ENCODE results near the gene GABRA6.
"Not testable (repeated sequence)": the region's sequence is repeated elsewhere in the genome, so short reads cannot be mapped to it uniquely, and the experiment has no call there.

Gene GABRA6

DNA sequence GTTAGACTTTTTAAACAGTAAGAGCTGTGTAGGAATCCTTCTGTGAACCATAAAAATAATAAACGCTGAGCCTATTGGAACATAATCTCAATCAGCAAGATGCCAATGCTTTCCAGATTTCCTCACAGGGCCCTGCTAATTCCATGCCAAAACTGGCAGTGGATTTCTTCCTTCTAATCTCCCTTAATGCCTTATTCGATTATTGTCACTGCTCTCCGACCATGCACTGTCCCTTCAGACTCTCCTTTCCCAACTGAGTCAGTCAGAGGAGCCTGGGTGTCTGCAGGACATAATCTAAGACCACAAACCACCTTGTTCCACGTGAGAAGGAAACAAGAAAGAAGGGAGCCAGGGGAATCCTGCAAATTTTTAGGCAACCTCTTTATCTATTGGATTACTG, at the start of gene GABRA6:
Gene GABRA6, plus strand, starts transcription at position 261 of the 400 bp plus-strand sequence. CDS start 269 bp downstream, outside the sequence.
- in situ Hi-C loops (cut with MboI; ENCODE audit: low sequenced_read_pairs): no loop called here

DNA sequence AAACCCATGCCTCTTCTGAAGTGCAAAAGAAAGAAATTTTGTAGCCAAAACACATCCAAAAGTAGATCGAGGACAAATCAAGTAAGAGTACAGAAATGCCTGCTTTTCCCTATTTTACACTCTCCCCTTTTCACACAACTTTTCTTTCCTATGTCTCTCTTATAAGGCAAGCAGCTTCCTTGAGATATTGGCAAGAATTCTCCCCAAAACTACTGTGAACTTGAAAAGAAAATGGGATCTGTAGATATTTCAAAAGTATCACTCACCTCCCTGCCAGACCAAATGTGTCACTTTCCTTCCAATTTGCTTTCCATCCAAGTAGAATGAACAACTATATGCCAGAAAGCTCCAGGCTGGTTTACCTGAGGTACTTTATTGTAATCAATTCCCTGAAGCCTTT, 47.9 kb upstream of the GABRA6 start:
- in situ Hi-C loops (cut with MboI; ENCODE audit: low sequenced_read_pairs): no loop called here

DNA sequence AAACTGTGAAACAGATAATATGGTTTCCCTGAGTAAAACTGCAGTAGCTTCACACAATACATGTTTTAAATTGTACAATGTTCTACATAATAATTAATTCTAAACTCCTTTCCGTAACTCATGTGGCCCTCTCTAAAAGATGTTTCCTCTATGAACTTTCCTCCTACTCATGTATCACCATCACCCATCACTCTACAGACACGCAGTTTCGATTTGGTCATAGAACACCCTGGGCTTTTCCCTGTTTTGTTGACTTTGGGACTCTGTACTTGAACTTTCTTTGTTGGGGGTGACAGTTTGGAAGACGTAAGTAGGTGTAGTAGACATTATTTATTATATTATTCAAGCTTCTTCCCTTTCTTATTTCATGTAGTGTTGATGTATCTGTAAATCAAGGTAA, 44.1 kb upstream of the GABRA6 start:
- in situ Hi-C loops (cut with MboI; ENCODE audit: low sequenced_read_pairs): no loop called here

DNA sequence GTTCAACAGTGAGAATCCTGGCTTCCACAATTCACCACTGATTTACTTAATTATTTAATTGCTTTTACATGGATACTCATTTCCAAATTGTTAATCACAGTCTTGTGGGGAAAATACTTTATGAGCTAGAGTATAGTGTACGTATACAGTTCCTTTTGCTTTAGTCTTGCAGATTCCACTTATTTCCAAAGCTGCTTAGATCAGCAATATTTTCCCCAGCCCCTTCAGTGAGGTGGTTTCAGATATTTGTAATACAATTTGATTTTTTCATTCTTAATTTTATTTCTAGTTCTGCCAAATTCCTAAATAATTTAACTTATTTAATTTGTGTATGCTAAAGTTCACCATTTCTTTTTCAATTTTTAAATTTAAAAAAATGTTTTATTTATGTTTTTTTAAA, 40.3 kb upstream of the GABRA6 start:
- in situ Hi-C loops (cut with MboI; ENCODE audit: low sequenced_read_pairs): no loop called here

DNA sequence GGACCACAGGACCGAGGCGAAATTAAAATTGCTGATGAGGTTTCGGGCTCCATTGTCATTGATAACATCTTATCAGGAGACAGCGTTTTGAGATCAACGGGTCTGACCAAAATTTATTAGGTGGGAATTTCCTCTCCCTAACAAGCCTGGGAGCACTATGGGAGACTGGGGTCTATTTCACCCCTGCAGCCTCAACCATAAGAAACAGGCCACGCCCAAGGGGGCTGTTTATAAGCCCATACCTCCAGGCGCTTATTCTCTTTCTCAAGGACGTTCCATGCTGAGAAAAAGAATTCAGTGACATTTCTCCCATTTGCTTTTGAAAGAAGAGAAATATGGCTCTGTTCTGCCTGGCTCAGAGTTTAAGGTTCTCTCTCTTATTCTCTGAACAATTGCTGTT, 33.6 kb upstream of the GABRA6 start:
- in situ Hi-C loops (cut with MboI; ENCODE audit: low sequenced_read_pairs): not testable (repeated sequence)

DNA sequence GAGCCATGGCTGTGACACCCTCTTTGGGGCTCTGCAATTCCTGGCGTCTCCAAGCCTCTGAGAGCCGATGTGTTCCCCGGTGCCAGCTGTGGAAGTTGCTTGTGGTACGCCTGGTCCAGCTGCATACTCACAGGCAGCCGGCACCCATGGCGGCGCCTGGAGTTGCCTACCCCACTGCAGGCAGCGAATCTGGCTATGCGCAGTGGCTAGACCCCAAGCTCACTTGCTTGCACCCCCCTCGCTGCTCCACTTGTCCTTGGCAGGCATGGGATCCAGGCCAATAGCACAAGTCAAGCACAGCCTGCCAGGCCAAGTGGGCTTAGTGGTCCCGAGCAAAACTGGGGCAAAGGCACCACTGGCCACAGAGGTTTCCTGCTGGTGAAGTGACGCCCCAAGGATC, 24.7 kb upstream of the GABRA6 start:
- in situ Hi-C loops (cut with MboI; ENCODE audit: low sequenced_read_pairs): no loop called here

DNA sequence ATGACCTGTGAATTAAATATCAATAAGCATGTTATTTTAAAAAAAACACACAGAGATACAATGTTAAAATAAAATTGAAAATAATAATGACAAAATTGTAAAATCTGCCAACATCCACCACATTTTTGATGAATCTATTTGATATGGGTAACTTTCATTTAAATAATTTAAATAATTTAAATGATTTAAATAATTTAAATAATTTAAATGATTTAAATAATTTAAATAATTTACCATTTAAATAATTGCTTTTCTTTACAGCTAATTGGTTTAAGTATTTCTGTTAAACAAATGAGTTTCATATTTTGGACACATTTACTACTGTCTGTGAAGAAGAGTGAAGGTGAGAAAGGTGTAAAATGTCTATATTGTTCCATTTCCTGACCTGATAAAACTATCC, 22.1 kb upstream of the GABRA6 start:
- in situ Hi-C loops (cut with MboI; ENCODE audit: low sequenced_read_pairs): no loop called here

DNA sequence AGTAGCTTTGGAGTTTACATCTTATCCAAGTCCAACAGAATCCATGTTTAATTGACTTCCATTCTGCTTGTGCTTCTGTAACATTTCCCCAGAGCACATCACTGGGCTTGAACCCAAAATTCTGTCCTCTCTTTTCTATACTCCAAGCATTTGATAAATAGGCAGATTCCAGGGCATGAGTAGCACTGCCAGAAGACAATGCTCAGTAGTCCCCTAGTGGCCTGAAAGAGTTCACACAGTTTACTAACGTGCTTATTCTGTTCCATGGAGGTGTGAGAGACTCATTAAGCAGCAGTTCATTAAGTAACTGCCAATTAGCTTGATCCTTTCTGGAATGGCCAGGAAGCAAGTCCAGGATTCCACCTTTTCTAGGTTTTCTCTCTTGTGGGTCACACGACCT, 9.4 kb upstream of the GABRA6 start:
- in situ Hi-C loops (cut with MboI; ENCODE audit: low sequenced_read_pairs): no loop called here

DNA sequence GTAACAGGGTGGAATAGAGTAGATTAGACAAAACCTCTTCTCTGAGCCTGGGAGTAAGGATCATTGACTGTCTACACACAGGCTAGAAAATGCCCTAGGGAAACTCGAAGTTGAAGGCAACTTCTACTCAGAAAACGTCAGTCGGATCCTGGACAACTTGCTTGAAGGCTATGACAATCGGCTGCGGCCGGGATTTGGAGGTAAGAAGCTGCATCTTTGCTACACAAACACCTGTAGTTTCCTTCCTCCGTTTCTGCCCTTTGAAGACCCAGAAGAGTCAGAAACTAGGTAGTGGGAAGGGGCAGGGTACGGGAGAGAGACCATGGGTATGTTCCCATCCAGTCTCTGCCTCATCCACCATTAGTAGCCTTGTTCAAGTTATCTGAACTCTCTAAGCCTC, 628 bp downstream of the GABRA6 start:
- in situ Hi-C loops (cut with MboI; ENCODE audit: low sequenced_read_pairs): no loop called here

DNA sequence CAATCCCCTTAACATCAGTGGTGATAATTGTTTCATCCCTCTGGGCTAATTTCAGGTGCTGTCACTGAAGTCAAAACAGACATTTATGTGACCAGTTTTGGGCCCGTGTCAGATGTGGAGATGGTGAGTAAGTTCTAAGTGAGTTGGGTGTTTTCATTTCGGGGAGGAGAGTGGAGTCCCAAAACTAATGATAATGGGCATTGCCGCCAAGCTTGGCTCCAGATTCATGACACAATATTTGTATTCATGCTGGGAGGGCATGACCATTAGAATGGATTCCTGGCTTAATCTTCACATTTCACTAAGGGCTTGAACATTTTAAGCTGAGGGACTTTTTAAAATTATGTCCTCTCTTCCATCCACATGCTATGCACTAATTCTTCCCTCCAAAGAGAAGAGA, 1.4 kb downstream of the GABRA6 start:
- in situ Hi-C loops (cut with MboI; ENCODE audit: low sequenced_read_pairs): no loop called here

DNA sequence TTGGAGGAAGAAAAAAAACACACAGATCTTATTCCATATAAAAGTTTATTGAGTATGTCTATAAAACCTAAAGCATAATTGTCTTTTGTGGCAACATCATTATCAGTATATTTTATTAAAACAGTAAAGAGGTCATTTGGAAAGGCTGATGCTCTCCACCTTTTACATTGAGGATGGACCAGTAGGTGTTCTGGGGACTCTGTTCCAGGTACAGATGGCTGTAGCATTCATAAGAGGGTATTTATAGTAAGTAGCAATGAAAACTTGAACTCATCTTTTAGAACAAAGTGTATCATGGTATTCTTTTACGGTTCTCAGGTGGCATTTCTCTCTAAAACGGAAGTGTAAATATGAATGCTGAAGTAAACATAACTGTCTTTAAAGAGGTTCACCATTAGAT, 1.8 kb downstream of the GABRA6 start:
- in situ Hi-C loops (cut with MboI; ENCODE audit: low sequenced_read_pairs): no loop called here

DNA sequence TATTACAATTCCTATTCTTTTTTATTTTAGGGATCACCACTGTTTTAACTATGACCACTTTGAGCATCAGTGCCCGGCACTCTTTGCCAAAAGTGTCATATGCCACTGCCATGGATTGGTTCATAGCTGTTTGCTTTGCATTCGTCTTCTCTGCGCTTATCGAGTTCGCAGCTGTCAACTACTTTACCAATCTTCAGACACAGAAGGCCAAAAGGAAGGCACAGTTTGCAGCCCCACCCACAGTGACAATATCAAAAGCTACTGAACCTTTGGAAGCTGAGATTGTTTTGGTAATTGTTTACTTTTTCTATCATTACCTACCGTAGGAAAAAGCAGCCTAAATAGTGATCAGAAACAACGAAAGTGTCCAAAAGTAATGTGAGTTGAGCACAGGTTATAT, 6.4 kb downstream of the GABRA6 start:
- in situ Hi-C loops (cut with MboI; ENCODE audit: low sequenced_read_pairs): no loop called here

DNA sequence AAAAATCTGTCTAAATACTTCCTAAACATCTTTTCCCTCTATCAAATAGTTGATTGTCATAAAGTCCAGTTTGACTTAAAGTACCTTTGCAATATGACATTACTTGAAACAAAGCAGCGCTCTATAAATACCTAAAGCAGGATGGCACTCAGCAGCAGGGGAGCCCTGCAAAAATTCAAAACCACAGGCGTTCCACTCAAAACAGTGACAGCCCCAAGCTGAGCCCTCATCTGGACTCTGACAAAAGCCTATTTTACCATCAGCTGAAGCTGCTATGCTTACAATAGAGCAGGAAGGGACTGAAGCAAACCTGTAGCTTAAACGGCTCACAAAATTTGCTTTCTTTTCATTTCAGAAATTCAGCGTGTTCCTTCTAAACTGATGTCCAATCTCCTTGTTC, 11.5 kb downstream of the GABRA6 start:
- in situ Hi-C loops (cut with MboI; ENCODE audit: low sequenced_read_pairs): no loop called here

DNA sequence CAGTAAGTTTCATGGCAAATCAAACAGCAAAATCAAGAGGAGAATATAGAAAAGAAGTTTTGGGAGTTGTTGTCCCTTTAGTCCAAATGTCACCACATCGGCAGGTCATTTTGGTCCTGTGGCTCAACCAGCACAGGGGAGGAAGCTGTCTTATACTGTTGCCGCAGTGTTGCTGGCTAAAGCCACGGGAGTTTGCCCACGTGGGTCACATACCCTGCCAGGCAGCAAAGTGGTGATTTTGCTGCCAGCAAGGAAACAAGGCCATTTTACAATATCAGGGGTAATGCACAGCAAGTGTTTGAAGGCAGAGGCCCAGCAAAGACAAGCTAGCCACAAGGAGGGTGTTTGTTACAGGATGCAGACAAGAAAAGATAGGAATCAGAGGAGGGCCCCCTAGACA, 14.5 kb downstream of the GABRA6 start:
- in situ Hi-C loops (cut with MboI; ENCODE audit: low sequenced_read_pairs): no loop called here

DNA sequence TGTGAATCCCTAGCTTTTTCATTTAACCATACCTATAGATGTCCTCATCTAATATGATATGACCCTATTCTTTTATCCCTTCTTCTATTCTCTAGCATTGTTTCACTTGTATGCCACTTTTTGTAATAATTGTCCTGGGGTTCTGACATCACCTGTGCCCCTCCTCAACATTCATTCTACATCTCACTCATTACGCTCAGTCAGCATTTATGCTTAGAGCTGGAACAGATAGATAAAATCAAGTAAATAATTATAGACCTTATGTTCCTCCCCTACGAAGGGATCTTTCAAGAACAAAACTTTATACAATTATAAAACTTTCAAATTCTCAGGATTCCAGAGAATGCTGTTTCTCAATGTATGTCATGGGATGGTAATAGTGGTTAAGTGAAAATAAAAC, 18.0 kb downstream of the GABRA6 start:
- in situ Hi-C loops (cut with MboI; ENCODE audit: low sequenced_read_pairs): no loop called here

DNA sequence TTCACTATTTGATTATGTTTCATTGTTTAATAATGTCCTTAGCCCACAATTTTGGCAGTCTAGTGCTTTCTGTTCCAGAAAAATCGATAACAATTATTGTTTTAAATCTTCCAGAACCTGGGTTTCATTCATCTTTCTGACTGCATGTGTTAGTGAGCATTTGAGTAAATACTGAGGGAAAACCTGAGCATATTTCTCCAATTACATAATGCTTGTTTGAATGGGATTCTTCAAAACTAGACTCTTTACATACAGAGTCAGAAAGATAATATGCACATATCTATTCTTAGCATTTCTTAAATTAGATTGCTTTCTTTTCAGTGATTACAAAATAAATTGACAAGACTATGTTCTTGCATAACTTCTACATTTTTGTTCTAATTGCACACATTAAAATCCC, 21.9 kb downstream of the GABRA6 start:
- in situ Hi-C loops (cut with MboI; ENCODE audit: low sequenced_read_pairs): no loop called here

DNA sequence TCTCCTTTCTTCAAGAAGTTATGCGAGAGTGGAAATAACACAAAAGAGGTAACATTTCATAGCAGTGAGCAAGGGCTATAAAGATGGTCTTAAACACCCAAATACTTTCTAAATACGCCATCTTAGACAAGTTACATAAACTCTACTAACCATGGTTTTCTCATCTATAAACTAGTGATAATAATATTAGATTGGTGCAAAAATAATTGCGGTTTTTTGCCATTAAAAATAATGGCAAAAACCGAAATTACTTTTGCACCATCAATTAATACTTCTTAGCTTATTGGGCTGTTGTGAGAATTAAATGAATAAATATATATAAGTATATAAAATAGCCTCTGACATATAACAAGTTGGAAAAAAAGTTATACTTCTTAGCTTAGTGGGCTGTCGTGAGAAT, 23.7 kb downstream of the GABRA6 start:
- in situ Hi-C loops (cut with MboI; ENCODE audit: low sequenced_read_pairs): no loop called here

DNA sequence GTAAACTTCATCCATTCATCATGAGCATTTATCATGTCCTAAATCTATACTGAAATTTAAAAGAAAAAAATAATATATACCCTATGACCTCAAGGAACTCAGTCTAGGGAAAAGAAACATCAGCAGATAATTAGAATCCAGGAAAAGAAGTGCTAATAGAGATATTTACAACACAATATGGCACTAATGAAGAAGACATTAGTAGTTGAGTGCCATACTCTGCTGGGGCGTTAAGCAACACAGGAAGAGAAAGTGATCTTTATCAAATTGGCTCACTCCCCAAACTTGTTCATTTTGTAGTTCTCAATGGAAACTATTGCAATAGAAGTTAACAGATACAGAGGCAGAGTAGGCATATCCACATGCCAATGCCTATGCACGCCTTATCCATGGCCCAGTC, 27.5 kb downstream of the GABRA6 start:
- in situ Hi-C loops (cut with MboI; ENCODE audit: low sequenced_read_pairs): no loop called here

DNA sequence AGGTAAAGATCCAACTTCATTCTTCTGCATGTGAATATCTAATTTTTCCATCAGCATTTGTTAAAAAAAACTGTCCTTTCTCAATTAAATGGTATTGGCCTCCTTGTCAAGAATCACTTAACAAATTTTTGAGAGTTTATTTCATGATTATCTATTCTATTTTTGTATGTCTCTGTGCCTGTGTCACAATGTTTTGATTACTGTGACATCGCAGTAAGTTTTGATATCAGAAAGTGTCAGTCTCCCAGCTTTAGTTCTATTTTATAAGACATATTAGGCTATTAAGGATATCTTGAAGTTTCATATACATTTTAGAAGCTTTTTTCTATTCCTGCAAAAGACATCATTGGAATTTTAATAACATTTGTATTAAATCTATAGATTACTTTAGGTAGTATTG, 33.6 kb downstream of the GABRA6 start:
- in situ Hi-C loops (cut with MboI; ENCODE audit: low sequenced_read_pairs): no loop called here

DNA sequence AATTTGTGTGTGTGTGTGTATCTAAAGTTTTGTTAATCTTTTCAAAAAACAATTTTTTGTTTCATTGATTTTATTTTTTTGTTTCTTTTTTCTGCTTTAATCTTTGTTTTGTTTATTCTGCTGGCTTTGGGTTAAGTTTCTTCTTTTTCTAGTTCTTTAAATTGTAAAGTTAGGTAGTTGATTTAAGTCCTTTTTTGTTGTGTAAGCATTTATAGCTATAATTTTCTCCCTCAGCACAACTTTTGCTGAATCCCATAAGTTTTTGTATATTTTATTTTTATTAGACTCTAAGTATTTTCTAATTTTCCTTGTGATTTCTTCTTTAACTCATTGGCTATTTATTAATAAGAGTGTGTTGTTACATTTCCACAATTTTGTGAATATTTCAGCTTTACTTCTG, 34.9 kb downstream of the GABRA6 start:
- in situ Hi-C loops (cut with MboI; ENCODE audit: low sequenced_read_pairs): no loop called here

DNA sequence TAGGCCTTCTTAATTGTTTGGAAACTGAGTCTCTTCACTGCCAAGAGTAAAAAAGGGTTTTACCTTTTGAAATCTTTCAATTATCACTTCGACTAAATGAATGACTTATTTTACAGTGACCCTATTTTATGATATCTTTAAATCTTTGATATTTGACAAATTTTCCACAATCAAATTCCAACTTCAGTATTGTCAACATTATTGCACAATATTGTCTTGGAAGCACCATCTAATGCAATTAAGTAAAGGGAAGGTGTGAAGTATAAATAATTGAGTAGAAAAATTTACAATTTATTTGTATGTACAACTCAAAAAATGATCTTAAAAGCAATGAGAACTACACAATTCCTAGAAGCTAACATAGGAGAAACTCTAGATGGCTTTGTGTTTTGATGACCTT, 49.2 kb downstream of the GABRA6 start:
- in situ Hi-C loops (cut with MboI; ENCODE audit: low sequenced_read_pairs): no loop called here

DNA sequence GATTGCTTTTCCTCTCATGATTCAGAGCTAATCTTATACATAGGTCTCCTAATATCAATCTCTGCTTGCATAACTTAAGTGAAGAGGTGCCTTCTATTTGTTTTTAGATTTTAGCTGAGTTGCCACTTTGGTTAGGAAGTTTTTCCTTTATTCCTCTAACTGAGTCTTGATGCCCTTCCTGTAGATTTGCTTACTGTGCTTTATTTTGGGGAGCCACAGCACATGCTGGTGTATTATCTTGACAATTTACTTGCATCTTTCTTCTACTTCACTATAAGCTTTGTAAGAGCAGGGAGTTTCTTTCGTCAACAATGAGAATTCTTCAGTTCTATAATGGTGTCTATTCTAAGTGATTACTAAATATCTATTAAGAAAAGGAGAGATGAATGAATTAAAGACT, 54.9 kb downstream of the GABRA6 start:
- in situ Hi-C loops (cut with MboI; ENCODE audit: low sequenced_read_pairs): no loop called here

DNA sequence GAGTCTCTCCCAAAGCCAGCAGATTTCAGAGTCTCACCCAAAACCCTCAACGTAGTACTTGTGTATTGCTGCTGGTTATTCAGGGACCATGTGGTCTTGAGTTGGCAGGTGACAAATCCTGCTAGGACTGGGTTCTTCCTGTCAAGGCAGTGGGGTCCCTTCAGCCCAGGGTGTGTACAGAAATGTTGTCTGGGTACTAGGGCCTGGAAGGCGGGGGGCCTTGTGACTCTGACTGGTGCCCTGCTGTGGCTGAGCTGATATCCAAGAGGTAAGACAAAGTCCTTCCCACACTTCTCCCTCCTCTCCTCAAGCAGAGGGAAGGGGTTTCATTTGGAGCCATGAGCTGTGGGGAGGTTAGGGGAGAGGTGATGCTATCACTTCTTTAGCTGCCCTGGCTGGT, 58.8 kb downstream of the GABRA6 start:
- in situ Hi-C loops (cut with MboI; ENCODE audit: low sequenced_read_pairs): no loop called here

DNA sequence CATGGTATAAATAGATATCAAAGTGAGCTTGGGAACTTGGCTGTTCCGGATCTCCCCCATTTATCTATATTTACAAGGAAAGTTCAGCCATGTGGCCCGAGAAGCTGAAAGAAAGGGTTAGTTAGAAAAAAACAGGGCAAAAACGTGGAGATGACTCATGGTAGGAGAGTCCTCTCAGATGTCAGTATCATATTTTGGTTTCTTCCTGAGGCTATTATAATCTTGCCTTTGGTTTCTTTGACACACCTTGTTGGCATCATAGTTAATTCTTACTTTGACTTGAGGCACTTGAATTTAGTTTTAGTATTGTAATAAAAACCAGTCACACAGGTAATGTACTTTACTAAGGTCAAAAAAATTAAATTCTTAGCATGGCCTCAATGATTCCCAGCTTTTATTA, 59.9 kb downstream of the GABRA6 start:
- in situ Hi-C loops (cut with MboI; ENCODE audit: low sequenced_read_pairs): no loop called here
